AG10803 (cell line): ENCODE data around the gene POU2F2.

ENCODE experiments used
- DNase-seq: peaks from one replicate; pipeline ENCODE4 v3.0.0; 2010; ENCODE audit warnings: low read depth
- H3K4me3 ChIP-seq: 2 replicates; pipeline ENCODE4 v1.5.1; 2011; ENCODE audit warnings: mild to moderate bottlenecking, low read length, control low read depth
- TF ChIP-seq, protein P1 (sequence below): conservative IDR thresholded peaks from 2 replicates; pipeline ENCODE4 v1.5.1; 2011; ENCODE audit warnings: mild to moderate bottlenecking, low read length, control low read depth, inconsistent platforms

POU2F2 gene

DNA sequence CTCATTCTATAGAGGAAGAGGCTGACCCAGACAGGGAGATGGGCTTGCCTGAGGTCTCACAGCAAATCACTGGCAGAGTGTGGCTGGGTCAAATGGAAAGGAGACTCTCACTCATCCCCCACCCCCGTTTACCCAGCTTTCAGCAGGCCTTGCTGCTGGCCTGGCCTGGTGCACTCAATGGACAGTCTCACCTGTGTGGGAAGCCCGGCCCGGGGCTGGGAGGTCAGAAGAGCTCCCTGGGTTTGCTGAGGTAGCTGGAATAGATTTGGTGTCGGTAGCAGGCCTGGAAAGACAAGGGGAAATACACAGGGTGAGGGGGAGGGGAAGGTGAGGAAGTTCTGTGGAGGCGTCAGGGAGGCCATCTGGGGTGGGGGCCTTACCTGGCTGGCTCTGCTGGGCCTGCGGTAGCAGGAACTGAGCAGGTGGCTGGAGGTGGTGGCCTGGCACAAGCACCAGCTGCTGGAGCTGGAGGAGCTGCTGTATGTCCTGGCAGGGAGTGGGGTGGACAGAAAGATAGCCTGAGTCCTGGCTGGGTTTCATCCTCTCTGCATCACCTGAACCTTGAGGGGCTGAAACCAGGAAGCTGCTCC lies 32.8 kb downstream of the POU2F2 start:
- no peak overlapping the region for H3K4me3 ChIP-seq
- TF ChIP-seq, protein P1, sequence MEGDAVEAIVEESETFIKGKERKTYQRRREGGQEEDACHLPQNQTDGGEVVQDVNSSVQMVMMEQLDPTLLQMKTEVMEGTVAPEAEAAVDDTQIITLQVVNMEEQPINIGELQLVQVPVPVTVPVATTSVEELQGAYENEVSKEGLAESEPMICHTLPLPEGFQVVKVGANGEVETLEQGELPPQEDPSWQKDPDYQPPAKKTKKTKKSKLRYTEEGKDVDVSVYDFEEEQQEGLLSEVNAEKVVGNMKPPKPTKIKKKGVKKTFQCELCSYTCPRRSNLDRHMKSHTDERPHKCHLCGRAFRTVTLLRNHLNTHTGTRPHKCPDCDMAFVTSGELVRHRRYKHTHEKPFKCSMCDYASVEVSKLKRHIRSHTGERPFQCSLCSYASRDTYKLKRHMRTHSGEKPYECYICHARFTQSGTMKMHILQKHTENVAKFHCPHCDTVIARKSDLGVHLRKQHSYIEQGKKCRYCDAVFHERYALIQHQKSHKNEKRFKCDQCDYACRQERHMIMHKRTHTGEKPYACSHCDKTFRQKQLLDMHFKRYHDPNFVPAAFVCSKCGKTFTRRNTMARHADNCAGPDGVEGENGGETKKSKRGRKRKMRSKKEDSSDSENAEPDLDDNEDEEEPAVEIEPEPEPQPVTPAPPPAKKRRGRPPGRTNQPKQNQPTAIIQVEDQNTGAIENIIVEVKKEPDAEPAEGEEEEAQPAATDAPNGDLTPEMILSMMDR: no peak
- DNase-seq: no peak

DNA sequence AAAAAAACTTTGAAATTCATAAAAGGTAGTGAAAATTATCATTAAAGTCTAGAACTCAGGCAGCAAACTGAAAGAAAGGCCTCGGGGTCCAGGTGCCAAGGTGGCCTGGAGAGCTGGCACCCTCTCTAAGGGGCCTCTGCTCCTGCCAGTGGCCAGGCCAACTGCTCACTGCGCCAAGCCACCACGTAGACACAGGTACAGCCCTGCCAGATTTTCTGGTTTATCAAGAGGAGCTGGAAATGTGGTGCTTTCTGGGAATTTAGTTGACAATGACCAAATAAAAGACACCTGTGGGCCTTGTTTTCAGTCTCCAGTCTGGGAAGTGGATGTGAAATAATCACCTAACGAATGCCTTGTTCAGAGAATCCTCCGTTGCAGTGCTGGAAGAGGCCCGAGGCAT lies 33.5 kb downstream of the POU2F2 start:
- H3K4me3 ChIP-seq: no peak overlapping the region
- TF ChIP-seq, protein P1: no peak
- no peak for DNase-seq

DNA sequence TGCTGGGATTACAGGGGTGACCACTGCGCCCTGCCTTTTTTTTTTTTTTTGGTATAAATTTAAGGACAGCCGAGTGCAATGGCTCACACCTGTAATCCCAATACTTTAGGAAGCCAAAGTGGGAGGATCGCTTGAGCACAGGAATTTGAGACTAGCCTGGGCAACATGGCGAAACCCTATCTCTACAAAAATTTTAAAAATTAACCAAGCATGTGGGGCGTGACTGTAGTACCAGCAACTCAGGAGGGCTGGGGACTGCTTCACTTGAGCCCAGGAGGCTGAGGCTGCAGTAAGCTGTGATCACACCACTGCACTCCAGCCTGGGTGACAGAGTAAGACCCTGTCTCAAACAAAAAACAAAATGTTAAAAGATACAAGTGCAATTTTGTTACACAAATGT lies 34.8 kb downstream of the POU2F2 start:
- TF ChIP-seq, protein P1: no peak
- H3K4me3 ChIP-seq: no peak overlapping the region
- DNase-seq: no peak

DNA sequence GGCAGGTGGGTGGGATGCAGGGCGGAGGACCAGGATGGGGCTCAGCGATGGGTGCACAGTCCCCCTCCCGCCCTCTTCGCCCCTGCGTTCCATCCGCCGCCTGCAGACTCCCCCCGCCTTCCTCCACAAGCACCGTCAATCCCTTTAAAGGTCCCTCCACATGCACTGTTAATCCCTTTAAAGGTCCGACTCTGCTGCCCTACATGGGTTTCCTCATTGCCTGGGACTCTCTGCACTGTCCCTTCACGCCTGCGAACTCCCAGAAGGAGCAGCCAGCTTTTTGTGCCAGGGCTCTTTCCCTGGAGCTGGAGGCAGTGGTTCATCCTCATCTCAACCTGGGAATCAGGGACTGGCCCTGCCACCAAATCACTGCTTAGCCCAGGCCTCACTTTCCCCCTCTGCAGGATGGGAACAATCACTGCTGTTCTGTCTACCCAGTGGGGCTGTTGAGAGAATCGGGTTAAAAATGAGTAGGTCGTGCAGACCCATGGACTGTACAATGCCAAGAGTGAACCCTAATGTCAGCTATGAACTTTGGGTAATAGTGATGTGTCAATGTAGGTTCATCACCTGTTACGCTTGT lies 35.9 kb downstream of the POU2F2 start:
- DNase-seq: no peak
- H3K4me3 ChIP-seq: no peak overlapping the region
- TF ChIP-seq, protein P1: no peak

DNA sequence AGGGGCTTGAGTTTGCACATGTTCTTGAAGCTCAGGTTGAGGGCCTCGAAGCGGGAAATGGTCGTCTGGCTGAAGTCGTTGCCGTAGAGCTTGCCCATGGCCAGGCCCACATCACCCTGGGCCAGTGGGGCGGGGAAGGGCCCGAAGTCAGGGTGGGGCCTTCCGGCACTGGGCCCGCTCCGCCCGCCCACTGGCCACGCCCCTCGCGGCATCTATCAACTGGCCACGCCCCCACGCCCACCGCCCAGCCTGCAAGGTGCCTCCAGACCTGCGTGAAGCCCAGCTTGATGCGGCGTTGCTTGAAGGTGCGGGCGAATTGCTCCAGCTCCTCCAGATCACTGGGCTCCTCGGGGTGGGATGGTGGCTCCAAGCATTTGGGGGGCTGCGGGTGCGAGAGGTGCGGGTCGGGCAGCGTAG lies 36.4 kb downstream of the POU2F2 start:
- TF ChIP-seq, protein P1: no peak
- no peak overlapping the region for H3K4me3 ChIP-seq
- DNase-seq: no peak

DNA sequence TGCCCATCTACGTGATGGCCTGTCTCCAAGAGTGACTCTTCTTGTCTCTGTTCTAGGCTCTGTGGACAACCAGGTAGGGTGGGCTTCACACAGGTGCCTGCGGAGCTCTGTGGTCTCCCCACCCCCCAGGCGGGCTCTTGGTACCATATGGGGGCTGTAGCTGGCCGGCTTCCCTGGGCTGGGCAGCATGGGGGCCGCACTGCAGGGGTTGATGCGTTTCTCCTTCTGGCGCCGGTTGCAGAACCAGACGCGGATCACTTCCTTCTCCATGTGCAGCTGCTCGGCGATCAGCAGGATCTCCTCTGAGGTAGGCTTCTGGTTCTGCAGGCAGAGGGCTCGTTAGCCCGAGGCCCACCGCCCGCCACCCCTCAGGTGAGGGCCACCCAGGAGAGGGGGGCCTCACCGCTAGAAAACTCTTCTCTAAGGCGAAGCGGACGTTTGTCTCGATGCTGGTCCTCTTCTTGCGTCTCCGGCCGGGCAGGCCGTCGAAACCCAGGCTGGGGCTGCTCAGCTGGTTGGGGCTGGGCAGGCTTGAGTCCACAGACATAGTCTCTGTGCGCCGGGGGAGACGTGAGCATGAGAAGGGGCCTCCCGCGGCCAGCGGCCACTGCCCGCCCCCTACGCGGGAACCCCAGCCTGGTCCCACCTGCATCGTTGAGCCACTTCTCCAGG lies 37.0 kb downstream of the POU2F2 start:
- TF ChIP-seq, protein P1: no peak
- H3K4me3 ChIP-seq: no peak overlapping the region

DNA sequence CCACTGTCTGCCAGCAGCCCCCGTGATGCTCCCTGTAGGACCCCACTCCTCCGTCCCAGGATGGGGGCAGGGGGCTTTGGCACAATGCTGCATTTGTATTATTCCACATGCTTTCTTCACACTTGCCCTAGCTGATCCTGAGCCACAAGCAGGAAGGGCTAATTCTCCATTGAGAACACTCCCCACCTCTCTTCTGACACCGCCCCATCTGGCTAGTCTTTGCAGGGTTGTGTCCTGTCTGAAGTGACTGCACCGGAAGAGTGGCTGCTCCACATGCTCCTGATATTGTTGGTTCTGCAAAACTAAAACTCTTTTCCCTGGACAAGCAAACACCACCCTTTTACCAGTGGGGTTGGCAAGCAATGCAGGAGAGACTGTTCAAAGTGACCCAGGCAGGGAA lies 38.3 kb downstream of the POU2F2 start:
- no peak overlapping the region for H3K4me3 ChIP-seq
- no peak for DNase-seq
- TF ChIP-seq, protein P1: no peak

More for the DNA sequence above, 37.0 kb downstream of the POU2F2 start:
- no peak for DNase-seq
